ENCODE results near the gene CCDC97.
"Not testable (repeated sequence)": the region's sequence is repeated elsewhere in the genome, so short reads cannot be mapped to it uniquely, and the experiment has no call there.

Gene CCDC97

GRCh38 chr19:41364524-41365391 lies 54.8 kb downstream of the CCDC97 start:
- no peak for DNase-seq (ENCODE audit: low spot score)

GRCh38 chr19:41366089-41366488 lies 56.1 kb downstream of the CCDC97 start:
- DNase-seq (ENCODE audit: low spot score), result no peak

GRCh38 chr19:41367848-41368301 lies 57.9 kb downstream of the CCDC97 start:
- no peak for DNase-seq (ENCODE audit: low spot score)

DNA sequence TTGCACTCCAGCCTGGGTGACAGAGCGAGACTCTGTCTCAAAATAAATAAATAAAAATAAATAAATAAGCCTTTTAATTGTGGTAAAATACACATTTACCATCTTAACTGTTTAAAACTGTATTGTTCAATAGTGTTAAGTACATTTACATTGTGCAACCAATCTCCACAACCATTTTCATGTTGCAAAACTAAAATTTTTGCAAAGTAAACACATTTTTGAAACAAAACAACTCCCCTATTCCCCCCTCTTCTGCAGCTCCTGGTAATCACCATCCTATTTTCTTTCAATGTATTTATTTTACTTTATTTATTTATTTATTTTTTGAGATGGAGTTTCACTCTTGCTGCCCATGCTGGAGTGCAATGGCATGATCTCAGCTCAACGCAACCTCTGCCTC lies 59.8 kb downstream of the CCDC97 start:
- DNase-seq (ENCODE audit: low spot score), result no peak

- not testable (repeated sequence) for DNase-seq (ENCODE audit: low spot score)
Observed at GRCh38 chr19:41371119-41371518, 61.1 kb downstream of the CCDC97 start.

- DNase-seq (ENCODE audit: low spot score), result no peak
Observed at GRCh38 chr19:41371541-41371940, 61.6 kb downstream of the CCDC97 start.

DNA sequence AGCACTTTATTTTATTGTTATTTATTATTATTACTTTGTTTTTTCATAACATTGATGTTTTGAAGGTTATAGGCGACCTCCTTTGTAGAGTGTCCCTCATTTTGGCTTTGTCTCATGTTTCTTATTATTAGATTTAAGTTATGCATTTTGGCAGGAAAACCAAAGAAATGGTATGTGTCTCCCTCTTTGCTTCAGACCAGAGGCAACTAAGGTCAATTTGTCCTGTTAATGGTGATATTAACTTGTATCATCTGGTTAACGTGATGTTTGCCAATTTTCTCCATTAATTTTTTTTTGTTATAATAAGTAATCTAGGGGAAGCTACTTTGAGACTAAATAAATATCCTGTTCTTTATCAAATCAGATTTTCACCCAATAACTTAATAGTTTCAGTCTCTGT lies 62.5 kb downstream of the CCDC97 start:
- DNase-seq (ENCODE audit: low spot score), result no peak

GRCh38 chr19:41373993-41374392 lies 64.0 kb downstream of the CCDC97 start:
- no peak for DNase-seq (ENCODE audit: low spot score)

Data from CD4-positive, alpha-beta T cell treated with Interleukin-2 at 100 ng/mL for 4 hours (primary cell).